CD4-positive, alpha-beta T cell (primary cell): ENCODE measurements around the gene SUCNR1. TPM values are rescaled to one million over a fixed set of nuclear protein-coding genes. Genes with fewer than 3 reads are reported as not detected.

Source experiments
- ATAC-seq: fragments of 200-7000 bp; cut with Tn5 transposase; one replicate; pipeline ENCODE4 v1.10.0; 2022; ENCODE audit warnings: mild to moderate bottlenecking; ENCODE audit not compliant: poor library complexity
- CTCF ChIA-PET: fragments of 350-600 bp; sonication (Branson Sonifier 250); formaldehyde crosslinking; loops from one replicate; lab custom pipeline; 2021; ENCODE audit warnings: antibody characterized with exemption, inconsistent platforms; lab: Charles Lee
- POLR2A ChIA-PET: fragments of 350-600 bp; sonication (Branson Sonifier 250); formaldehyde crosslinking; loops from one replicate; lab custom pipeline; 2021; ENCODE audit warnings: antibody characterized with exemption, inconsistent platforms; lab: Charles Lee
- DNase-seq, 14 experiments: peaks; one replicate each; pipeline ENCODE4 v3.0.0-alpha.2; 2013 to 2020; ENCODE audit warnings: mixed read lengths in 2 of 14
- H3K27ac ChIP-seq, 2 donors: one replicate each; pipeline versions ENCODE4 v1.5.1 to v1.7.0; 2013; ENCODE audit warnings: low read length in 2 of 2, low read depth in 1 of 2, mild to moderate bottlenecking in 1 of 2
- H3K27me3 ChIP-seq, 2 experiments: 1 replicate in 1 of 2; 2 replicates in 1 of 2; pipeline versions ENCODE4 v1.6.1 to v1.7.0; 2013; ENCODE audit warnings: low read length in 2 of 2, control low read depth in 1 of 2, mild to moderate bottlenecking in 1 of 2, moderate library complexity in 1 of 2; ENCODE audit not compliant: insufficient read depth in 2 of 2, control insufficient read depth in 1 of 2
- H3K36me3 ChIP-seq: one replicate; pipeline ENCODE4 v1.6.1; 2013; ENCODE audit warnings: low read length, control low read depth; ENCODE audit not compliant: insufficient read depth
- H3K4me1 ChIP-seq: one replicate; pipeline ENCODE4 v1.6.1; 2013; ENCODE audit warnings: low read length, control low read depth; ENCODE audit not compliant: insufficient read depth
- H3K4me3 ChIP-seq: one replicate; pipeline ENCODE4 v1.5.1; 2013; ENCODE audit warnings: mild to moderate bottlenecking, low read length, moderate library complexity
- H3K9me3 ChIP-seq, 2 experiments: 1 replicate in 1 of 2; 2 replicates in 1 of 2; pipeline versions ENCODE4 v1.6.1 to v1.7.0; 2013; ENCODE audit warnings: low read length in 2 of 2, mild to moderate bottlenecking in 2 of 2, control low read depth in 1 of 2, moderate library complexity in 1 of 2; ENCODE audit not compliant: control insufficient read depth in 1 of 2, insufficient read depth in 1 of 2
- H3K27ac Mint-ChIP-seq: one replicate; pipeline ENCODE4 v1.8.0; 2020; ENCODE audit warnings: mixed read lengths
- H3K27me3 Mint-ChIP-seq: one replicate; pipeline ENCODE4 v1.8.0; 2021; ENCODE audit warnings: mixed read lengths
- H3K36me3 Mint-ChIP-seq: one replicate; pipeline ENCODE4 v1.8.0; 2021; ENCODE audit warnings: low read depth, mixed read lengths
- H3K4me1 Mint-ChIP-seq: one replicate; pipeline ENCODE4 v1.8.0; 2021; ENCODE audit warnings: low read depth, mixed read lengths
- H3K4me3 Mint-ChIP-seq: one replicate; pipeline ENCODE4 v1.8.0; 2020; ENCODE audit warnings: mild to moderate bottlenecking, mixed read lengths
- H3K9me3 Mint-ChIP-seq: one replicate; pipeline ENCODE4 v1.8.0; 2020; ENCODE audit warnings: mixed read lengths
- CTCF ChIP-seq: fragments of 200-600 bp; IDR thresholded peaks from one replicate; pipeline ENCODE4 v1.8.0; 2022; ENCODE audit warnings: antibody characterized with exemption, mild to moderate bottlenecking
- intact Hi-C, 2 experiments: fragments of 100-400 bp; cut with DNase I in 1 of 2; cut with micrococcal nuclease in 1 of 2; formaldehyde crosslinking; loops; one replicate each; pipeline versions ENCODE4 v1.15.1 to v1.9.0; 2023 to 2025; cut with DNase I, micrococcal nuclease
- total RNA-seq, 174 experiments: library from RNA in 2 of 174; stranded (reverse) in 2 of 174; gene quantifications; one replicate each; pipeline ENCODE4 v1.2.3 and lab custom pipeline; 2021 to 2026

Gene SUCNR1
- total RNA-seq, 2 experiments from 2014 or later, result not detected

- DNase-seq, result no peak
- ChIA-PET CTCF (no interaction called here), POLR2A (no interaction called here)
- H3K27me3 ChIP-seq, result no peaks in the 10 kb centered on the region
- intact Hi-C loops, result no loop called here
- no peak for TF ChIP-seq CTCF
- no peaks in the 10 kb centered on the region for H3K9me3 ChIP-seq
- Mint-ChIP-seq H3K4me1 (no peaks in the 10 kb centered on the region), H3K27ac (no peak overlapping the region), H3K9me3 (no peaks in the 10 kb centered on the region), H3K27me3 (no peaks in the 10 kb centered on the region), H3K4me3 (no peak overlapping the region), H3K36me3 (no peaks in the 10 kb centered on the region)
- no peak overlapping the region for H3K27ac ChIP-seq
- no peak overlapping the region for H3K4me3 ChIP-seq
- H3K4me1 ChIP-seq, result no peaks in the 10 kb centered on the region
- no peak for ATAC-seq
- H3K36me3 ChIP-seq, result no peaks in the 10 kb centered on the region
Measured at GRCh38 chr3:151923901-151924300, 50.5 kb downstream of the SUCNR1 start.

GRCh38 chr3:151924753-151925152 lies 51.3 kb downstream of the SUCNR1 start:
- no peak overlapping the region for H3K27ac ChIP-seq
- ChIA-PET CTCF (no interaction called here), POLR2A (no interaction called here)
- no peaks in the 10 kb centered on the region for H3K4me1 Mint-ChIP-seq
- no peaks in the 10 kb centered on the region for H3K36me3 Mint-ChIP-seq
- DNase-seq (no peak), ATAC-seq (no peak)
- intact Hi-C loops, result no loop called here
- H3K9me3 ChIP-seq, result no peaks in the 10 kb centered on the region
- TF ChIP-seq CTCF, result no peak
- no peaks in the 10 kb centered on the region for H3K27me3 ChIP-seq
- H3K4me1 ChIP-seq, result no peaks in the 10 kb centered on the region
- H3K4me3 ChIP-seq, result no peak overlapping the region
- no peaks in the 10 kb centered on the region for H3K9me3 Mint-ChIP-seq
- H3K36me3 ChIP-seq, result no peaks in the 10 kb centered on the region
- no peaks in the 10 kb centered on the region for H3K27me3 Mint-ChIP-seq
- H3K27ac Mint-ChIP-seq, result no peak overlapping the region
- H3K4me3 Mint-ChIP-seq, result no peak overlapping the region

- Mint-ChIP-seq H3K4me3 (no peak overlapping the region), H3K27me3 (no peaks in the 10 kb centered on the region), H3K4me1 (no peaks in the 10 kb centered on the region), H3K9me3 (no peaks in the 10 kb centered on the region), H3K27ac (no peak overlapping the region), H3K36me3 (no peaks in the 10 kb centered on the region)
- Histone ChIP-seq H3K36me3 (no peaks in the 10 kb centered on the region), H3K27me3 (no peaks in the 10 kb centered on the region), H3K9me3 (no peaks in the 10 kb centered on the region), H3K27ac (no peak overlapping the region), H3K4me1 (no peaks in the 10 kb centered on the region), H3K4me3 (no peak overlapping the region)
- POLR2A ChIA-PET, result no interaction called here
- no peak for TF ChIP-seq CTCF
- no peak for ATAC-seq
- no peak for DNase-seq
- intact Hi-C loops, result no loop called here
- CTCF ChIA-PET, result no interaction called here
Measured at GRCh38 chr3:151925419-151925818, 52.0 kb downstream of the SUCNR1 start.
